Measurements from ENCODE around the gene RHBDD2.

DNA sequence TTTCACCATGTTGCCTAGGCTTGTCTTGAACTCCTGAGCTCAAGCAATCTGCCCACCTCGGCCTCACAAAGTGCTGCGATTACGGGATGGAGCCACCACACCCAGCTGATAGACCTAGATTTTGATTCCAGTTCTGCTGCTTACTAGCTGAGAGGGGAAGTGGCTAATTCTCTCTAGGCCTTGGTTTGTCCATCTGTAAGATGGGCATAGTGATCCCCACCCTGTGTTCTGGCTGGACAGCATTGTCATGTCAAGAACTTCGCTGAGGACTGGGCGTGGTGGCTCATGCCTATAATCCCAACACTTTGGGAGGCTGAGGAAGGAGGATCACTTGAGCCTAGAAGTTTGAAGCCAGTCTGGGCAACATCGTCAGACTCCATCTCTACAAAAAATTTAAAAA lies 47.9 kb upstream of the RHBDD2 start:
- TF ChIP-seq, protein P1, sequence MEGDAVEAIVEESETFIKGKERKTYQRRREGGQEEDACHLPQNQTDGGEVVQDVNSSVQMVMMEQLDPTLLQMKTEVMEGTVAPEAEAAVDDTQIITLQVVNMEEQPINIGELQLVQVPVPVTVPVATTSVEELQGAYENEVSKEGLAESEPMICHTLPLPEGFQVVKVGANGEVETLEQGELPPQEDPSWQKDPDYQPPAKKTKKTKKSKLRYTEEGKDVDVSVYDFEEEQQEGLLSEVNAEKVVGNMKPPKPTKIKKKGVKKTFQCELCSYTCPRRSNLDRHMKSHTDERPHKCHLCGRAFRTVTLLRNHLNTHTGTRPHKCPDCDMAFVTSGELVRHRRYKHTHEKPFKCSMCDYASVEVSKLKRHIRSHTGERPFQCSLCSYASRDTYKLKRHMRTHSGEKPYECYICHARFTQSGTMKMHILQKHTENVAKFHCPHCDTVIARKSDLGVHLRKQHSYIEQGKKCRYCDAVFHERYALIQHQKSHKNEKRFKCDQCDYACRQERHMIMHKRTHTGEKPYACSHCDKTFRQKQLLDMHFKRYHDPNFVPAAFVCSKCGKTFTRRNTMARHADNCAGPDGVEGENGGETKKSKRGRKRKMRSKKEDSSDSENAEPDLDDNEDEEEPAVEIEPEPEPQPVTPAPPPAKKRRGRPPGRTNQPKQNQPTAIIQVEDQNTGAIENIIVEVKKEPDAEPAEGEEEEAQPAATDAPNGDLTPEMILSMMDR (IDR thresholded peaks at IDR 0.05; ENCODE audit: low read length) = no peak
- no peak for TF ChIP-seq EZH2 (optimal IDR thresholded peaks at IDR 0.05; ENCODE audit: low read depth, low read length)
- no peak for TF ChIP-seq EZH2phosphoT487 (IDR thresholded peaks at IDR 0.05; ENCODE audit: low read length)

Data from MM.1S (cell line).